OCI-LY7 (cell line): ENCODE measurements around the gene GNS. TPM values are rescaled to one million over a fixed set of nuclear protein-coding genes. Genes with fewer than 3 reads are reported as not detected.

ENCODE experiments used
- BruUV-seq: library from RNA; stranded (reverse); fragments of 400-500 nt; replicated peaks from 2 replicates; lab custom pipeline; 2021; lab: Mats Ljungman, UMichigan
- CTCF ChIA-PET: fragments of 300-600 bp; sonication (Branson Sonifier 250); formaldehyde crosslinking; loops from one replicate; lab custom pipeline; 2022; ENCODE audit warnings: antibody characterized with exemption; ENCODE audit not compliant: unreplicated experiment; lab: Charles Lee
- POLR2A ChIA-PET: fragments of 300-600 bp; sonication (Branson Sonifier 250); formaldehyde crosslinking; loops from one replicate; lab custom pipeline; 2022; ENCODE audit warnings: antibody characterized with exemption; lab: Charles Lee
- DNase-seq: peaks from one replicate; pipeline ENCODE4 v3.0.0-alpha.2; 2015; ENCODE audit warnings: low spot score
- H2AFZ ChIP-seq: fragments of 200-600 bp; sonication (generic), shearing (Covaris generic); 2 replicates; pipeline ENCODE4 v1.6.1; 2014; ENCODE audit warnings: mild to moderate bottlenecking, antibody characterized with exemption, low read length, moderate library complexity
- H3K27ac ChIP-seq: fragments of 200-600 bp; sonication (generic); 2 replicates; pipeline ENCODE4 v1.5.1; 2014; ENCODE audit warnings: mixed run types, low read depth, mild to moderate bottlenecking, moderate library complexity, low read length, inconsistent platforms; ENCODE audit not compliant: poor library complexity, severe bottlenecking
- H3K36me3 ChIP-seq: fragments of 200-600 bp; sonication (generic); 2 replicates; pipeline ENCODE4 v1.6.1; 2014; ENCODE audit warnings: mild to moderate bottlenecking, antibody characterized with exemption, low read length, moderate library complexity, mixed read lengths; ENCODE audit not compliant: insufficient read depth
- H3K4me1 ChIP-seq: fragments of 200-600 bp; sonication (generic); 2 replicates; pipeline ENCODE4 v1.5.1; 2014; ENCODE audit warnings: mild to moderate bottlenecking, low read length; ENCODE audit not compliant: insufficient read depth, poor library complexity, severe bottlenecking
- H3K4me2 ChIP-seq: fragments of 200-600 bp; sonication (generic); 2 replicates; pipeline ENCODE4 v1.6.1; 2014; ENCODE audit warnings: mild to moderate bottlenecking, low read length
- H3K4me3 ChIP-seq: fragments of 200-600 bp; sonication (generic); 2 replicates; pipeline ENCODE4 v1.5.1; 2014; ENCODE audit warnings: mild to moderate bottlenecking, low read depth, low read length; ENCODE audit not compliant: poor library complexity, severe bottlenecking
- H3K79me2 ChIP-seq: fragments of 200-600 bp; sonication (generic); 2 replicates; pipeline ENCODE4 v1.6.1; 2016; ENCODE audit warnings: low read depth, mild to moderate bottlenecking, low read length, moderate library complexity, mixed read lengths; ENCODE audit not compliant: insufficient read depth
- H3K9me2 ChIP-seq: fragments of 200-600 bp; sonication (generic); 2 replicates; pipeline ENCODE4 v1.6.1; 2016; ENCODE audit warnings: mild to moderate bottlenecking, low read length, mixed read lengths; ENCODE audit not compliant: insufficient read depth
- H3K9me3 ChIP-seq: fragments of 200-600 bp; sonication (generic); 2 replicates; pipeline ENCODE4 v1.6.1; 2014; ENCODE audit warnings: mild to moderate bottlenecking, mixed run types, low read length, mixed read lengths
- H4K20me1 ChIP-seq: fragments of 200-600 bp; sonication (generic); 2 replicates; pipeline ENCODE4 v1.6.1; 2014; ENCODE audit warnings: mild to moderate bottlenecking, antibody characterized with exemption, low read length, moderate library complexity, mixed read lengths; ENCODE audit not compliant: insufficient read depth
- CTCF ChIP-seq: fragments of 200-600 bp; sonication (generic); conservative IDR thresholded peaks from 2 replicates; pipeline ENCODE4 v1.5.1; 2014; ENCODE audit warnings: mild to moderate bottlenecking, antibody characterized with exemption, low read length, moderate library complexity, mixed read lengths
- EZH2phosphoT487 ChIP-seq: fragments of 200-600 bp; sonication (generic); IDR thresholded peaks from 2 replicates; pipeline ENCODE4 v1.6.1; 2018; ENCODE audit warnings: low read depth, borderline replicate concordance, mild to moderate bottlenecking, mixed run types, antibody characterized with exemption, low read length, moderate library complexity, mixed read lengths
- intact Hi-C: fragments of 100-400 bp; cut with micrococcal nuclease; formaldehyde crosslinking; loops from one replicate; pipeline ENCODE4 v1.10.0; 2022; ENCODE audit not compliant: unreplicated experiment
- total RNA-seq, 2 experiments: library from RNA; depleted of rRNA in 1 of 2; stranded (reverse); fragments of >200 nt in 1 of 2; shearing (Covaris generic) in 1 of 2; gene quantifications; 2 replicates each; pipeline ENCODE4 v1.2.3, GENCODE V29; 2014 to 2022

GNS gene
- total RNA-seq, 2 experiments from 2014 or later, result 8.0 to 16.0 TPM

GRCh38 chr12:64792128-64792527 is 32.9 kb upstream of the GNS start:
- no peak overlapping the region for H3K27ac ChIP-seq
- no peak overlapping the region for H2AFZ ChIP-seq
- no TSS peak for BruUV-seq
- ChIA-PET POLR2A (interaction anchor here (1.0 kb wide), 1 partner anchor 9 kb away, joined by 5 read pairs; no protein-coding TSS in a partner anchor), CTCF (no interaction called here)
- H3K4me3 ChIP-seq, result no peak overlapping the region
- TF ChIP-seq EZH2phosphoT487 (no peak), CTCF (no peak)
- no peak for DNase-seq
- no peaks in the 10 kb centered on the region for H3K79me2 ChIP-seq
- H3K36me3 ChIP-seq, result no peaks in the 10 kb centered on the region
- H3K4me1 ChIP-seq, result no peaks in the 10 kb centered on the region
- H4K20me1 ChIP-seq, result no peaks in the 10 kb centered on the region
- no peaks in the 10 kb centered on the region for H3K9me2 ChIP-seq
- H3K9me3 ChIP-seq, result no peaks in the 10 kb centered on the region
- intact Hi-C loops, result no loop called here
- H3K4me2 ChIP-seq, result no peak overlapping the region

GRCh38 chr12:64791036-64791435 is 31.8 kb upstream of the GNS start:
- Histone ChIP-seq H4K20me1 (no peaks in the 10 kb centered on the region), H3K9me2 (no peaks in the 10 kb centered on the region), H3K9me3 (no peaks in the 10 kb centered on the region), H3K36me3 (no peaks in the 10 kb centered on the region), H3K4me1 (no peaks in the 10 kb centered on the region), H3K4me2 (no peak overlapping the region), H3K27ac (no peak overlapping the region), H2AFZ (no peak overlapping the region), H3K4me3 (no peak overlapping the region), H3K79me2 (no peaks in the 10 kb centered on the region)
- CTCF ChIA-PET, result no interaction called here
- DNase-seq, result no peak
- intact Hi-C loops, result no loop called here
- no peak for TF ChIP-seq CTCF
- POLR2A ChIA-PET, result interaction anchor here (0.7 to 1.0 kb wide), 2 partner anchors 8 to 278 kb away, joined by 3 to 5 read pairs; no protein-coding TSS in a partner anchor
- BruUV-seq, result no TSS peak

- no peak for DNase-seq
- intact Hi-C loops, result no loop called here
- H3K9me2 ChIP-seq, result no peaks in the 10 kb centered on the region
- H3K4me3 ChIP-seq, result no peak overlapping the region
- H3K4me1 ChIP-seq, result no peaks in the 10 kb centered on the region
- no TSS peak for BruUV-seq
- TF ChIP-seq CTCF, result no peak
- no peak overlapping the region for H2AFZ ChIP-seq
- no peak overlapping the region for H3K4me2 ChIP-seq
- CTCF ChIA-PET, result no interaction called here
- POLR2A ChIA-PET, result interaction anchor here (1.0 kb wide), 1 partner anchor 8 kb away, joined by 5 read pairs; no protein-coding TSS in a partner anchor
- no peaks in the 10 kb centered on the region for H3K36me3 ChIP-seq
- H3K27ac ChIP-seq, result no peak overlapping the region
- no peaks in the 10 kb centered on the region for H3K9me3 ChIP-seq
- no peaks in the 10 kb centered on the region for H3K79me2 ChIP-seq
- no peaks in the 10 kb centered on the region for H4K20me1 ChIP-seq
Observed at GRCh38 chr12:64790166-64790565, 31.0 kb upstream of the GNS start.
